H9 (cell line): ENCODE measurements around the gene NCMAP. TPM values are rescaled to one million over a fixed set of nuclear protein-coding genes. Genes with fewer than 3 reads are reported as not detected.

Experiments used
- DNase-seq: peaks from one replicate; pipeline ENCODE4 v3.0.0-alpha.2; 2017
- H2AFZ ChIP-seq: one replicate; pipeline ENCODE4 v1.6.1; 2013; ENCODE audit warnings: mild to moderate bottlenecking, low read length, control low read depth, moderate library complexity
- H2AK5ac ChIP-seq: 2 replicates; pipeline ENCODE4 v1.6.1; 2013; ENCODE audit warnings: low read length, control low read depth, mixed read lengths; ENCODE audit not compliant: insufficient read length
- H2BK120ac ChIP-seq: one replicate; pipeline ENCODE4 v1.6.1; 2013; ENCODE audit warnings: low read depth, mild to moderate bottlenecking, low read length, control low read depth, inconsistent platforms; ENCODE audit not compliant: poor library complexity, severe bottlenecking
- H2BK12ac ChIP-seq: 2 replicates; pipeline ENCODE4 v1.6.1; 2013; ENCODE audit warnings: low read length, control low read depth, mixed read lengths, low read depth; ENCODE audit not compliant: insufficient read length
- H2BK15ac ChIP-seq: 2 replicates; pipeline ENCODE4 v1.6.1; 2013; ENCODE audit warnings: low read depth, low read length, control low read depth
- H2BK20ac ChIP-seq: one replicate; pipeline ENCODE4 v1.6.1; 2013; ENCODE audit warnings: low read depth, mild to moderate bottlenecking, low read length, control low read depth, inconsistent platforms; ENCODE audit not compliant: poor library complexity, severe bottlenecking
- H2BK5ac ChIP-seq: 2 replicates; pipeline ENCODE4 v1.6.1; 2013; ENCODE audit warnings: low read length, control low read depth, mixed read lengths; ENCODE audit not compliant: insufficient read length
- H3K14ac ChIP-seq: 2 replicates; pipeline ENCODE4 v1.6.1; 2013; ENCODE audit warnings: low read length, control low read depth; ENCODE audit not compliant: insufficient read depth
- H3K18ac ChIP-seq: 2 replicates; pipeline ENCODE4 v1.6.1; 2013; ENCODE audit warnings: low read depth, mild to moderate bottlenecking, mixed read lengths, low read length, control low read depth; ENCODE audit not compliant: insufficient read length
- H3K23ac ChIP-seq: 2 replicates; pipeline ENCODE4 v1.6.1; 2013; ENCODE audit warnings: low read length, control low read depth, mixed read lengths, low read depth; ENCODE audit not compliant: insufficient read length
- H3K23me2 ChIP-seq: 2 replicates; pipeline ENCODE4 v1.6.1; 2013; ENCODE audit warnings: low read depth, mild to moderate bottlenecking, mixed read lengths, low read length, control low read depth; ENCODE audit not compliant: insufficient read length, poor library complexity, severe bottlenecking
- H3K27ac ChIP-seq: 2 replicates; pipeline ENCODE4 v1.5.1; 2013; ENCODE audit warnings: low read length, control low read depth, mixed read lengths, low read depth; ENCODE audit not compliant: insufficient read length
- H3K27me3 ChIP-seq: 2 replicates; pipeline ENCODE4 v1.6.1; 2013; ENCODE audit warnings: low read length, control low read depth, inconsistent platforms; ENCODE audit not compliant: insufficient read depth
- H3K4ac ChIP-seq: 2 replicates; pipeline ENCODE4 v1.6.1; 2013; ENCODE audit warnings: low read depth, mild to moderate bottlenecking, control low read depth, inconsistent platforms, low read length, moderate library complexity
- H3K4me1 ChIP-seq: 2 replicates; pipeline ENCODE4 v1.6.1; 2013; ENCODE audit warnings: low read length, control low read depth, inconsistent platforms; ENCODE audit not compliant: insufficient read depth
- H3K4me2 ChIP-seq: 2 replicates; pipeline ENCODE4 v1.6.1; 2013; ENCODE audit warnings: low read length, control low read depth, mixed read lengths; ENCODE audit not compliant: insufficient read length, insufficient read depth
- H3K56ac ChIP-seq: 2 replicates; pipeline ENCODE4 v1.6.1; 2013; ENCODE audit warnings: low read depth, mild to moderate bottlenecking, mixed read lengths, low read length, control low read depth; ENCODE audit not compliant: insufficient read length
- H3K79me1 ChIP-seq: 2 replicates; pipeline ENCODE4 v1.6.1; 2013; ENCODE audit warnings: low read depth, mild to moderate bottlenecking, moderate library complexity, low read length, control low read depth, inconsistent platforms; ENCODE audit not compliant: insufficient read depth, poor library complexity, severe bottlenecking
- H3K79me2 ChIP-seq: 2 replicates; pipeline ENCODE4 v1.6.1; 2013; ENCODE audit warnings: low read length, control low read depth, inconsistent platforms; ENCODE audit not compliant: insufficient read depth
- H3K9ac ChIP-seq: 2 replicates; pipeline ENCODE4 v1.6.1; 2013; ENCODE audit warnings: low read length, control low read depth, mixed read lengths; ENCODE audit not compliant: insufficient read length; ENCODE audit errors: extremely low read depth
- H3K9me3 ChIP-seq: one replicate; pipeline ENCODE4 v1.6.1; 2013; ENCODE audit warnings: low read depth, low read length, inconsistent platforms; ENCODE audit not compliant: control insufficient read depth
- H3T11ph ChIP-seq: one replicate; pipeline ENCODE4 v1.6.1; 2013; ENCODE audit warnings: mild to moderate bottlenecking, low read length, control low read depth, inconsistent platforms
- H4K20me1 ChIP-seq: one replicate; pipeline ENCODE4 v1.6.1; 2013; ENCODE audit not compliant: control insufficient read depth, insufficient read length, insufficient read depth
- H4K5ac ChIP-seq: 2 replicates; pipeline ENCODE4 v1.6.1; 2013; ENCODE audit warnings: low read depth, mild to moderate bottlenecking, mixed read lengths, low read length, control low read depth; ENCODE audit not compliant: insufficient read length
- H4K8ac ChIP-seq: replicated peaks from 2 replicates; pipeline ENCODE4 v1.6.1; 2013; ENCODE audit warnings: low read length, control low read depth, mixed read lengths, low read depth; ENCODE audit not compliant: insufficient read length
- H4K91ac ChIP-seq: 2 replicates; pipeline ENCODE4 v1.6.1; 2013; ENCODE audit warnings: low read depth, mild to moderate bottlenecking, moderate library complexity, mixed read lengths, low read length, control low read depth; ENCODE audit not compliant: insufficient read length
- H3K27ac Mint-ChIP-seq, 3 experiments: 2 replicates in 2 of 3; 3 replicates in 1 of 3; pipeline ENCODE4 v1.8.0; 2020 to 2021; ENCODE audit warnings: mixed read lengths in 3 of 3, mild to moderate bottlenecking in 1 of 3, moderate library complexity in 1 of 3
- H3K27me3 Mint-ChIP-seq: 2 replicates; pipeline ENCODE4 v1.8.0; 2021; ENCODE audit warnings: low read depth, mild to moderate bottlenecking, moderate library complexity, mixed read lengths
- H3K36me3 Mint-ChIP-seq, 3 experiments: 2 replicates in 2 of 3; 3 replicates in 1 of 3; pipeline ENCODE4 v1.8.0; 2020 to 2021; ENCODE audit warnings: low read depth in 3 of 3, mixed read lengths in 3 of 3; ENCODE audit not compliant: insufficient read depth in 1 of 3
- H3K4me1 Mint-ChIP-seq, 2 experiments: 2 replicates each; pipeline ENCODE4 v1.8.0; 2020; ENCODE audit warnings: mixed read lengths in 2 of 2
- H3K4me3 Mint-ChIP-seq, 2 experiments: 2 replicates in 1 of 2; 3 replicates in 1 of 2; pipeline ENCODE4 v1.8.0; 2020 to 2021; ENCODE audit warnings: mild to moderate bottlenecking in 2 of 2, mixed read lengths in 2 of 2, moderate library complexity in 1 of 2
- H3K9me3 Mint-ChIP-seq, 2 experiments: 2 replicates in 1 of 2; 3 replicates in 1 of 2; pipeline ENCODE4 v1.8.0; 2020; ENCODE audit warnings: mild to moderate bottlenecking in 2 of 2, mixed read lengths in 2 of 2, moderate library complexity in 1 of 2
- CTCF ChIP-seq: fragments of 200-600 bp; sonication (generic); conservative IDR thresholded peaks from 3 replicates; pipeline ENCODE4 v1.8.0; 2021; ENCODE audit warnings: antibody characterized with exemption, mild to moderate bottlenecking
- WGBS: extraction: QIAGEN DNeasy Blood & Tissue Kit; methylation state at CpG from one replicate; pipeline ENCODE4 v1.1.7; 2013; ENCODE audit warnings: missing lambda C conversion rate, low lambda C conversion rate, mixed read lengths; ENCODE audit not compliant: insufficient read length; ENCODE audit errors: extremely low coverage; 5-methylcytosine and 5-hydroxymethylcytosine counted together
- total RNA-seq: library from RNA; stranded (reverse); gene quantifications from 2 replicates; pipeline ENCODE4 v1.2.1, GENCODE V29; 2021

The NCMAP gene
- total RNA-seq, 1 experiment from 2014 or later: 0.35 TPM

- no peaks in the 10 kb centered on the region for H3K79me1 ChIP-seq
- no peak overlapping the region for H3K14ac ChIP-seq
- no peaks in the 10 kb centered on the region for H3K9me3 ChIP-seq
- no peaks in the 10 kb centered on the region for H3K27me3 ChIP-seq
- no peak overlapping the region for H3K4me2 ChIP-seq
- H3K18ac ChIP-seq: no peak overlapping the region
- no peak overlapping the region for H3K56ac ChIP-seq
- Mint-ChIP-seq H3K9me3 (no peaks in the 10 kb centered on the region; a peak in 2 of 5 replicates), H3K4me3 (no peak overlapping the region; a peak in 1 of 5 replicates), H3K36me3 (no peaks in the 10 kb centered on the region; a peak in 1 of 7 replicates), H3K27me3 (0 out of 2 replicates have a peak, but pooled peaks cover 2% of the 10 kb centered on the region), H3K27ac (no peak overlapping the region), H3K4me1 (peaks cover 17 to 24% of the 10 kb centered on the region in 2 experiments)
- H2BK5ac ChIP-seq: no peak overlapping the region
- TF ChIP-seq CTCF: no peak
- H3K23me2 ChIP-seq: no peaks in the 10 kb centered on the region
- no peak overlapping the region for H2AFZ ChIP-seq
- no peak overlapping the region for H3K23ac ChIP-seq
- H4K20me1 ChIP-seq: no peaks in the 10 kb centered on the region
- no peak overlapping the region for H4K91ac ChIP-seq
- peaks cover 2% of the 10 kb centered on the region; the same call in 1 of the 2 replicates for H3K4me1 ChIP-seq
- DNase-seq: no peak
- no peak overlapping the region for H2BK12ac ChIP-seq
- no peaks in the 10 kb centered on the region for H3K79me2 ChIP-seq
- no peak overlapping the region for H4K8ac ChIP-seq
- H3T11ph ChIP-seq: no peak overlapping the region
- H2BK120ac ChIP-seq: no peak overlapping the region
- no peak overlapping the region for H4K5ac ChIP-seq
- H2AK5ac ChIP-seq: no peak overlapping the region
- no peak overlapping the region for H3K9ac ChIP-seq
- WGBS: no CpG with 5 or more reads among the region's 10 CpGs
- no peak overlapping the region for H2BK15ac ChIP-seq
- H3K27ac ChIP-seq: no peak overlapping the region
- no peak overlapping the region for H2BK20ac ChIP-seq
- H3K4ac ChIP-seq: no peak overlapping the region
Observed at GRCh38 chr1:24570265-24571125, 14.6 kb downstream of the NCMAP start.
